ENCODE results near the gene MCHR1.

GRCh38 chr22:40653361-40653760 is 25.9 kb upstream of the MCHR1 start:
- TF ChIP-seq EZH2phosphoT487 (IDR thresholded peaks at IDR 0.05; ENCODE audit: insufficient read depth, low read depth) (no peak), EZH2 (IDR thresholded peaks at IDR 0.05; ENCODE audit: insufficient read depth, poor library complexity, severe bottlenecking) (no peak)
